Endothelial cell of hepatic sinusoid (primary cell): Measurements from ENCODE around the gene OR10AG1.

ENCODE experiments used
- in situ Hi-C: cut with HindIII; loops from 2 replicates; pipeline ENCODE4 v1.10.0; 2017; ENCODE audit warnings: low sequenced_read_pairs

OR10AG1 gene

GRCh38 chr11:55969845-55970244 lies at the start of gene OR10AG1:
Gene OR10AG1 (minus strand): TSS chr11:55969945. CDS start chr11:55969907, 38 bp downstream.
- in situ Hi-C loops, result no loop called here

- in situ Hi-C loops, result no loop called here
Measured at GRCh38 chr11:56013805-56014204, 44.1 kb upstream of the OR10AG1 start.

GRCh38 chr11:56010716-56011115 lies 41.0 kb upstream of the OR10AG1 start:
- in situ Hi-C loops, result no loop called here

- in situ Hi-C loops, result no loop called here
Measured at GRCh38 chr11:55994525-55994924, 24.8 kb upstream of the OR10AG1 start, which contains the start of gene OR5F1. Gene OR5F1 (minus strand): TSS chr11:55994625. CDS start chr11:55994625, 0 bp downstream.

- in situ Hi-C loops, result no loop called here
Measured at GRCh38 chr11:55970935-55971334, 1.2 kb upstream of the OR10AG1 start.

DNA sequence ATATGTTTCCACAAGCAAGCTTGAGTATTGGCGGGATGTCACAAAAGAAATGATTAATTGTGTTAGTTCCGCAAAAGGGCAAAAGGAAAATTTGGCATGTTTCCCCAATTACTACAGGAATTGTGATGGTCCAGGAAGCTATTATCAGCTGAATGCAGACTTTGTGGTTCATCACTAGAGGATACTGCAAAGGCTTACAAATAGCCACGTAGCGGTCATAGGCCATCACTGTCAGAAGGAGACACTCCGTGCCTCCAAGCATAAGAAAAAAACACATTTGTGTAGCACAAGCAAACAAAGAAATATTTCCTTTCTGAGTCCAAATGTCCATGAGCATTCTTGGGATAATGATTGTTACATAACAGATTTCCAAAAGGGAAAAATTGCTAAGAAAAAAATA lies 1.8 kb downstream of the OR10AG1 start:
- in situ Hi-C loops, result no loop called here

DNA sequence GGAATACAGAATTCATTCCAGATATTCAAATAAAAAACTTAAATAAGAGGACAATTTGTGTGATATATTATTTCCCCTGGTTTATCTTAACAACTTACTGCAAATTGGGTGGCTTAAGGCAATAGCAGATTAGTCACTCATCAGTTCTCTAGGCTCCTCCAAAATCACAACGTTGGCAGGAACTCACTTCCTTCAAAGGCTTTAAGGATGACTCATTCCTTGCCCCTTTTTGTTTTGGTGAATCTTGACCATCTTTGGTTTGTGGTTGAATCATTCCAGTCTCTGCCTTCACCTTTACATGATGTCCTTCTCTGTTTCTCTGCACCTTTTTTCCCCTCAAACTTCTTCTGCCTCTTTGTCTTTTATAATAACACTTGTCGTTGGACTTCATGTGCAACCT lies 3.4 kb downstream of the OR10AG1 start:
- in situ Hi-C loops, result no loop called here

DNA sequence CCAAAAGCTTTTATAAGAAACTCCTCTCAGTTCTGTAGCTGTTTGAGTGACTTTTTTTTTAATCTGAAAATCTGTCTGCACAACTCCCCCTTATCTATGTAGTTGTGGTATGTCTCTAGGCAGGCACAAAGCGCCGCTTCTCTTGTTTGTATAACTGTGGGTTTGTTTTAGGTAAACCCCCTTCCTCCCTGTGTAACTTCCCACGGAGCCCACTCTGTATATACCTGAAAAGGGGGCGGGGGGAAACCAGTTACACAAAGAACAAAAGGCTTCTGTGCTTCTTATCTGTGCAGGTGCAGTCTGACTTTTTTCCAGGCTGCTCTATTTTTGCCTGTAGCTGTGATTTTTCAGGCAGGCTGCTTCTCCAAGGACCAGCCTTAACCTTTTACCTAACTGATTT lies 13.2 kb downstream of the OR10AG1 start:
- in situ Hi-C loops, result loop anchor here (5.0 kb wide), 1 partner anchor 71 kb away; the partner anchor contains the start of gene OR5AS1

DNA sequence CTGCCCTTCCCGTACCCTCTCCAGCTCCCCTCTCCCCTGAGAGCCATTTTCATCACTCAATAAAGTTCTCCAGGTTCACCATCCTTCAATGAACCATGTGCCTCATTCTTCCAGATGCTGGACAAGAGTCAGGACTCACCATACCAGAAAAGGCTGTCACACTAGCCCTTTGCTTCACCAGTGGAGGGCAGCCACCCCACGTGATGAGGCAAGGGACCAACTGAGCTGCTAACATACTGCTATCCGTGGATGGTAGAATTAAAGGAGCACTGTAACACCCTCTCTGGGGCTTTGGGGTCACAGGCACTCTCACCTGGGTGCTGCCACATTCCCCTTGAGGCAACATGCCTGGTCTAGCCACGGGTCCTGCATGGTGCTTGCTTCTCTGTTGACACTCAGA lies 20.4 kb downstream of the OR10AG1 start:
- in situ Hi-C loops, result no loop called here

DNA sequence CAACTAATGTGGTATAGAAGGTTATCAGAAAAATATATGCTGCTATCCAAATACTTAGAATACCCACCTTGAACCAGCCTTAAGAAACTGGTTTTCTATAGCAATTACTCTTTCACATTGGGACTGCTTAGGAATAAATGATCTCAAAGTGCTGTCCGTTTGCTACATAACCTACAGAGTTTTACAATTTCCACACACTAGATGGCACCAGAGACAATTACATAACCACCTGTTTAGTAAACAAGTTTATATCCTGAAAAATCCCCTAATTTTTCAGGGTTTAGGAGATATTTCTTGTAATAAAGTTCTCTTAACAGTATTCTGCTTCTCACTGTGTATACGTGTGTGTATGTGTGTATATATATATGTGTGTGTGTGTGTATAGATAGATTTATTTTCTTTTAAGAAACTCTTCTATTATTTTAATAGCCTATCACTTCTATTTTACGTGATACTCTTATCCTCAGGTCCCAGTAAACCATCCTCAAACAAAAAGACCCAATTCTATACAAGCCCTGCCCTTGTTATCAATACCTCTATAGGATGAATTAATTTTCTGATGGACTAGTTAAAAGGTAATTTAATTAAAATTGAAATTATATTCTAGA lies 26.9 kb downstream of the OR10AG1 start:
- in situ Hi-C loops, result no loop called here

DNA sequence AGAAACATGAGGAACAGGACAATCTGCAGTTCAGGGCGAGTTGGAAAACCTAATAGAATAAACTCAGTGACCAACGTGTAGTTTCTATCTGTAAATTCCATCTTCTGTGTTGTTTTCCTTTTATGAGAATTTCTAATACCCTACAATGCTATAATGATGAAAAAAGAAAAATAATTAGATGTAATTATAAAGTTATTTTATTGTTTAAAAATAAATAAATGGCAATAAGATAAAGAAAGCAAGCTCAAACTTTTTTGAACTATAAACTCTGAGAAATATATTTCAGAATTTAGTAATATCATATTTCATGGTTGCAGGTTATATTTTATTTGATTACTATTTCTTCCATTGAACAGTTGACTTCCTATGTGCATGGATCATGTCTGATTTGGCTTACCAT lies 33.4 kb downstream of the OR10AG1 start, which contains the start of gene OR5I1:
TSS of gene OR5I1 (minus strand) at position 101 of the 400 bp plus-strand sequence. CDS start at position 101, 0 bp downstream.
- in situ Hi-C loops, result no loop called here

GRCh38 chr11:55920537-55920936 lies 49.2 kb downstream of the OR10AG1 start:
- in situ Hi-C loops, result no loop called here
